Nephron (organoid): ENCODE measurements around the gene VPS51.

Experiments
- H3K27ac Mint-ChIP-seq, 3 experiments: 2 replicates each; pipeline ENCODE4 v1.8.0; 2020; ENCODE audit warnings: mixed read lengths in 3 of 3, mild to moderate bottlenecking in 2 of 3, moderate library complexity in 1 of 3
- H3K27me3 Mint-ChIP-seq: 2 replicates; pipeline ENCODE4 v1.8.0; 2021; ENCODE audit warnings: low read depth, mild to moderate bottlenecking, moderate library complexity, mixed read lengths
- H3K36me3 Mint-ChIP-seq: 2 replicates; pipeline ENCODE4 v1.8.0; 2020; ENCODE audit warnings: low read depth, mixed read lengths
- H3K4me1 Mint-ChIP-seq: 2 replicates; pipeline ENCODE4 v1.8.0; 2020; ENCODE audit warnings: mixed read lengths
- H3K4me3 Mint-ChIP-seq, 3 experiments: 2 replicates each; pipeline ENCODE4 v1.8.0; 2020; ENCODE audit warnings: mild to moderate bottlenecking in 3 of 3, mixed read lengths in 3 of 3, moderate library complexity in 2 of 3
- H3K9me3 Mint-ChIP-seq: 2 replicates; pipeline ENCODE4 v1.8.0; 2020; ENCODE audit warnings: mixed read lengths
- CTCF ChIP-seq, 3 experiments: fragments of 200-600 bp; sonication (generic); IDR thresholded peaks; one replicate each; pipeline ENCODE4 v1.5.0; 2021; ENCODE audit warnings: antibody characterized with exemption in 3 of 3; ENCODE audit not compliant: unreplicated experiment in 3 of 3

Gene VPS51

GRCh38 chr11:65127473-65128181, 31.6 kb downstream of the VPS51 start:
- no peak for TF ChIP-seq CTCF (IDR thresholded peaks at IDR 0.05; ENCODE audit: unreplicated experiment in 3 of 3)

GRCh38 chr11:65128182-65129145, 32.5 kb downstream of the VPS51 start:
- H3K36me3 Mint-ChIP-seq = peaks cover 30% of the 10 kb centered on the region
- peaks cover 16% of the 10 kb centered on the region for H3K4me1 Mint-ChIP-seq
- no peak overlapping the region for H3K27ac Mint-ChIP-seq
- no peak for TF ChIP-seq CTCF (IDR thresholded peaks at IDR 0.05; ENCODE audit: unreplicated experiment in 3 of 3)
- H3K4me3 Mint-ChIP-seq = no peak overlapping the region
- no peaks in the 10 kb centered on the region for H3K9me3 Mint-ChIP-seq
- H3K27me3 Mint-ChIP-seq = peaks cover 5% of the 10 kb centered on the region

More at GRCh38 chr11:65127473-65128181, 31.6 kb downstream of the VPS51 start:
- H3K27ac Mint-ChIP-seq = no peak overlapping the region
- peaks cover 5% of the 10 kb centered on the region for H3K27me3 Mint-ChIP-seq
- peak overlapping the region in 1 of 3 experiments; percentile 37 for H3K4me3 Mint-ChIP-seq
- H3K36me3 Mint-ChIP-seq = peaks cover 25% of the 10 kb centered on the region
- H3K9me3 Mint-ChIP-seq = no peaks in the 10 kb centered on the region
- peaks cover 7% of the 10 kb centered on the region for H3K4me1 Mint-ChIP-seq

DNA sequence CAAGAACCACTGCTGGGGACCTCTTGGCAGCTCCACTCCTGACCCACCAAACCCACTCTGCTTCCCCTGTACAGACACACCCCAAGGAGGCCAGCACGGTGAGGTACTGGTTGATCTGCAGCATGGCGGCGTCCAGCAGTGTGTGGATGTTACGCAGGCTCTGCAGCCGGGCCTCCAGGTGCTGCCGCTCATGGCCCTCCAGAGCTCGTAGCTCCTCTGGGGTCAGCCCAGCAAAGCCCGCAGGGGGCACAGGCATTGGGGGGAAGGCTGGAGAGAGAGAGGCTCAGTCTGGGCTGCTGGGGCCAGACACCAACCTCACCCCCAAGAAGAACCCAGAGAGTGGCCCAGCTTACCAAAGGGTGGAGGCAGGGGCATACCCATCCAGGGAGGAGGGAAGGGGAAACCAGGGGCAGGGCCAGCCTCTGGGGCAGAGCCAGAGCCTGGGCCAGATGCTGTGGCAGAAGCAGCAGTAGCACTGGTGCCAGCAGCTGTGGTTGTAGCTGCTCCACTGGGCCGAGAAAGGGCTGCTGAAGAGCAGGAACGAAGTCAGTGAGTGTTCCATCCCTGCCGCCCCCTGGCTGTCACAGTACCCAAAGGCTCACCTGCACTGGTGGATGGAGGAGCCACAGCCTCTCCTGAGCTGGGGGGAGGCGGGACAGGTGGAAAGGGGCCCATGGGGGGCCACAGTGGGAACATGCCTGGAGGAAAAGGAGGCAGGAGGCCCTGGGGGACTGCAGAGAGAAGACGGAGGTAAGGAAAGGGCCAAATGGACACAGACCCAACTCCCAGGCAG, 33.8 kb downstream of the VPS51 start:
- Mint-ChIP-seq H3K36me3 (peaks cover 20% of the 10 kb centered on the region), H3K27me3 (peaks cover 5% of the 10 kb centered on the region), H3K9me3 (no peaks in the 10 kb centered on the region), H3K27ac (no peak overlapping the region), H3K4me1 (peaks cover 14% of the 10 kb centered on the region), H3K4me3 (peak overlapping the region in 1 of 3 experiments; percentile 30)
- no peak for TF ChIP-seq CTCF (IDR thresholded peaks at IDR 0.05; ENCODE audit: unreplicated experiment in 3 of 3)

GRCh38 chr11:65130631-65131416, 34.8 kb downstream of the VPS51 start:
- Mint-ChIP-seq H3K27me3 (peaks cover 5% of the 10 kb centered on the region), H3K9me3 (no peaks in the 10 kb centered on the region), H3K36me3 (peaks cover 20% of the 10 kb centered on the region), H3K4me3 (peak overlapping the region; percentile 61 to 80 (median 71)), H3K27ac (peak overlapping the region in 2 of 3 experiments; percentile 29 to 34), H3K4me1 (peaks cover 23% of the 10 kb centered on the region)
- no peak for TF ChIP-seq CTCF (IDR thresholded peaks at IDR 0.05; ENCODE audit: unreplicated experiment in 3 of 3)

GRCh38 chr11:65131417-65131776, 35.4 kb downstream of the VPS51 start:
- Mint-ChIP-seq H3K4me1 (peaks cover 28% of the 10 kb centered on the region), H3K9me3 (no peaks in the 10 kb centered on the region), H3K36me3 (peaks cover 18% of the 10 kb centered on the region), H3K4me3 (peak overlapping the region; percentile 61 to 80 (median 71)), H3K27me3 (peaks cover 5% of the 10 kb centered on the region), H3K27ac (peak overlapping the region in 2 of 3 experiments; percentile 29 to 34)
- TF ChIP-seq CTCF (IDR thresholded peaks at IDR 0.05; ENCODE audit: unreplicated experiment in 3 of 3) = no peak
